RCC 7860 (cell line): ENCODE data around the gene WDR37.

Source experiments
- DNase-seq: peaks from one replicate; pipeline ENCODE4 v3.0.0-alpha.2; 2015; ENCODE audit warnings: low spot score
- FAIRE-seq: peaks from 2 replicates; lab custom pipeline; 2012; peaks lifted over from hg19 to GRCh38; lab: Jason Lieb, UNC

Gene WDR37

GRCh38 chr10:1180836-1181235 is 124.7 kb downstream of the WDR37 start:
- FAIRE-seq = no peak

More at GRCh38 chr10:1180836-1181235, 124.7 kb downstream of the WDR37 start:
- no peak for DNase-seq
